H4 (cell line): ENCODE results near the gene PIWIL4. TPM values are rescaled to one million over a fixed set of nuclear protein-coding genes. Genes with fewer than 3 reads are reported as not detected.
"Not testable (repeated sequence)": the region's sequence is repeated elsewhere in the genome, so short reads cannot be mapped to it uniquely, and the experiment has no call there.

Source experiments
- DNase-seq: peaks from one replicate; pipeline ENCODE4 v3.0.0-alpha.2; 2015; ENCODE audit warnings: low spot score
- total RNA-seq: library from RNA; depleted of rRNA; stranded (reverse); fragments of >200 nt; shearing (Covaris generic); gene quantifications from 2 replicates; pipeline ENCODE4 v1.2.3, GENCODE V29; 2014

The PIWIL4 gene
- total RNA-seq, 1 experiment from 2014 or later: not detected

- no peak for DNase-seq
Measured at GRCh38 chr11:94638301-94638901, 71.2 kb downstream of the PIWIL4 start.

GRCh38 chr11:94638902-94639373, 71.8 kb downstream of the PIWIL4 start:
- peak; percentile 13 for DNase-seq

GRCh38 chr11:94639901-94640721, 72.9 kb downstream of the PIWIL4 start:
- DNase-seq: no peak

- no peak for DNase-seq
Measured at GRCh38 chr11:94641167-94641761, 74.1 kb downstream of the PIWIL4 start.

GRCh38 chr11:94643186-94643585, 76.0 kb downstream of the PIWIL4 start:
- DNase-seq: not testable (repeated sequence)

GRCh38 chr11:94647926-94648325, 80.8 kb downstream of the PIWIL4 start:
- DNase-seq: no peak

GRCh38 chr11:94648789-94649188, 81.6 kb downstream of the PIWIL4 start:
- DNase-seq: no peak

GRCh38 chr11:94649254-94649653, 82.1 kb downstream of the PIWIL4 start:
- no peak for DNase-seq

GRCh38 chr11:94649964-94650623, 82.9 kb downstream of the PIWIL4 start:
- DNase-seq: no peak

GRCh38 chr11:94650756-94651155, 83.6 kb downstream of the PIWIL4 start:
- no peak for DNase-seq

GRCh38 chr11:94652735-94653284, 85.6 kb downstream of the PIWIL4 start:
- DNase-seq: no peak

- no peak for DNase-seq
Measured at GRCh38 chr11:94653561-94653960, 86.4 kb downstream of the PIWIL4 start.

GRCh38 chr11:94654201-94654600, 87.0 kb downstream of the PIWIL4 start:
- no peak for DNase-seq

- no peak for DNase-seq
Measured at GRCh38 chr11:94655291-94655690, 88.1 kb downstream of the PIWIL4 start.

- DNase-seq: no peak
Measured at GRCh38 chr11:94655956-94656355, 88.8 kb downstream of the PIWIL4 start.

- DNase-seq: no peak
Measured at GRCh38 chr11:94656968-94657367, 89.8 kb downstream of the PIWIL4 start.

- no peak for DNase-seq
Measured at GRCh38 chr11:94657629-94658028, 90.5 kb downstream of the PIWIL4 start.

- no peak for DNase-seq
Measured at GRCh38 chr11:94658386-94658785, 91.2 kb downstream of the PIWIL4 start.

- DNase-seq: no peak
Measured at GRCh38 chr11:94658888-94659287, 91.7 kb downstream of the PIWIL4 start.

- no peak for DNase-seq
Measured at GRCh38 chr11:94661444-94661843, 94.3 kb downstream of the PIWIL4 start.

GRCh38 chr11:94662065-94662779, 95.1 kb downstream of the PIWIL4 start:
- no peak for DNase-seq
